Left lung (tissue), 10 donors: Measurements from ENCODE around the gene RAB12. TPM values are rescaled to one million over a fixed set of nuclear protein-coding genes. Genes with fewer than 3 reads are reported as not detected.
A peak's percentile ranks its signal among the peaks of the same experiment; 100 is the strongest.
"Not testable (repeated sequence)": the region's sequence is repeated elsewhere in the genome, so short reads cannot be mapped to it uniquely, and the experiment has no call there.

Experiments
- ATAC-seq: fragments of 200-7000 bp; cut with Tn5 transposase; one replicate; pipeline ENCODE4 v1.9.1; 2020; ENCODE audit warnings: moderate library complexity
- DNase-seq, 4 donors: peaks; one replicate each; pipeline ENCODE4 v3.0.0-alpha.2; 2013 to 2020
- H3K27ac ChIP-seq, 2 donors: fragments of 200-600 bp; sonication (generic) in 1 of 2; one replicate each; pipeline versions ENCODE4 v1.5.0 to v1.8.0; 2020 to 2021
- H3K27me3 ChIP-seq, 2 donors: fragments of 200-600 bp; sonication (generic) in 1 of 2; one replicate each; pipeline versions ENCODE4 v1.5.0 to v1.8.0; 2020 to 2021
- H3K36me3 ChIP-seq, 2 donors: fragments of 200-600 bp; sonication (generic) in 1 of 2; one replicate each; pipeline versions ENCODE4 v1.5.0 to v1.8.0; 2020 to 2021
- H3K4me1 ChIP-seq, 2 donors: fragments of 200-600 bp; one replicate each; pipeline ENCODE4 v1.8.0; 2021
- H3K4me3 ChIP-seq, 2 donors: fragments of 200-600 bp; sonication (generic) in 1 of 2; one replicate each; pipeline versions ENCODE4 v1.5.0 to v1.8.0; 2020 to 2021; ENCODE audit warnings: mild to moderate bottlenecking in 1 of 2
- H3K9me3 ChIP-seq, 2 donors: fragments of 200-600 bp; sonication (generic) in 1 of 2; one replicate each; pipeline versions ENCODE4 v1.5.0 to v1.8.0; 2020 to 2021
- CTCF ChIP-seq, 2 donors: fragments of 200-600 bp; sonication (generic) in 1 of 2; IDR thresholded peaks; one replicate each; pipeline versions ENCODE4 v1.5.0 to v1.8.0; 2021; ENCODE audit warnings: antibody characterized with exemption in 2 of 2
- intact Hi-C, 2 donors: fragments of 100-400 bp; cut with DNase I; formaldehyde crosslinking; loops; one replicate each; pipeline versions ENCODE4 v1.11.2 to v1.14.2; 2022
- polyA plus RNA-seq, 6 donors: library from polyadenylated mRNA; unstranded; fragments of 120-200 nt; gene quantifications; one replicate each; pipeline ENCODE4 v1.2.1, GENCODE V29; 2013; ENCODE audit not compliant: insufficient read length in 6 of 6
- total RNA-seq, 2 donors: library from RNA; stranded (reverse); fragmentation: NEBNext Ultra II Directional; extraction: Animal tissue kit (Norgen Biotek cat#: 25700); gene quantifications; one replicate each; pipeline ENCODE4 v1.2.1, GENCODE V29; 2021
- donor health status: DM: no; HTN: yes; CAD: no.
- donor health status: DM: no; HTN: no; CAD: no.

Gene RAB12
- total and polyA plus RNA-seq, 8 donors: 41.4 to 60.0 (median 51.3) TPM

GRCh38 chr18:8619835-8620577 is 10.8 kb downstream of the RAB12 start:
- Histone ChIP-seq H3K4me1 (peaks cover 4 to 40% of the 10 kb centered on the region in 2 donors), H3K4me3 (no peak overlapping the region)

GRCh38 chr18:8620845-8621244 is 11.6 kb downstream of the RAB12 start:
- ATAC-seq: no peak

More at GRCh38 chr18:8619835-8620577, 10.8 kb downstream of the RAB12 start:
- ATAC-seq (no peak), DNase-seq (no peak)
- Histone ChIP-seq H3K9me3 (no peaks in the 10 kb centered on the region), H3K36me3 (no peaks in the 10 kb centered on the region), H3K27ac (no peak overlapping the region), H3K27me3 (no peaks in the 10 kb centered on the region)
- intact Hi-C loops: no loop called here
- no peak for TF ChIP-seq CTCF (IDR thresholded peaks at IDR 0.05)

GRCh38 chr18:8622625-8623024 is 13.4 kb downstream of the RAB12 start:
- H3K27me3 ChIP-seq, DNase-seq, intact Hi-C loops, H3K9me3 ChIP-seq, H3K27ac ChIP-seq, H3K4me3 ChIP-seq, ATAC-seq: not testable (repeated sequence)
- H3K4me1 ChIP-seq: peaks cover 4 to 30% of the 10 kb centered on the region in 2 donors
- peaks cover 0 to 22% of the 10 kb centered on the region in 2 donors for H3K36me3 ChIP-seq

More at GRCh38 chr18:8620845-8621244, 11.6 kb downstream of the RAB12 start:
- Histone ChIP-seq H3K4me3 (no peak overlapping the region), H3K27me3 (no peaks in the 10 kb centered on the region), H3K27ac (no peak overlapping the region), H3K9me3 (no peaks in the 10 kb centered on the region), H3K4me1 (peaks cover 4 to 33% of the 10 kb centered on the region in 2 donors), H3K36me3 (peaks cover 0 to 8% of the 10 kb centered on the region in 2 donors)
- intact Hi-C loops: no loop called here
- no peak for TF ChIP-seq CTCF (IDR thresholded peaks at IDR 0.05)
- no peak for DNase-seq

GRCh38 chr18:8623549-8624106 is 14.4 kb downstream of the RAB12 start:
- no peak for TF ChIP-seq CTCF (IDR thresholded peaks at IDR 0.05)

GRCh38 chr18:8625461-8626092 is 16.3 kb downstream of the RAB12 start:
- no peaks in the 10 kb centered on the region for H3K9me3 ChIP-seq
- ATAC-seq: no peak
- H3K36me3 ChIP-seq: peaks cover 0 to 22% of the 10 kb centered on the region in 2 donors
- no peak overlapping the region for H3K4me3 ChIP-seq
- no peak overlapping the region for H3K27ac ChIP-seq
- H3K4me1 ChIP-seq: peaks cover 4 to 25% of the 10 kb centered on the region in 2 donors
- DNase-seq: no peak
- TF ChIP-seq CTCF (IDR thresholded peaks at IDR 0.05): no peak
- intact Hi-C loops: no loop called here
- H3K27me3 ChIP-seq: no peaks in the 10 kb centered on the region

More at GRCh38 chr18:8623549-8624106, 14.4 kb downstream of the RAB12 start:
- no peaks in the 10 kb centered on the region for H3K27me3 ChIP-seq
- H3K36me3 ChIP-seq: peaks cover 0 to 22% of the 10 kb centered on the region in 2 donors
- intact Hi-C loops: no loop called here
- H3K4me3 ChIP-seq: no peak overlapping the region
- peak; percentile 94 for ATAC-seq
- H3K4me1 ChIP-seq: peaks cover 4 to 30% of the 10 kb centered on the region in 2 donors
- H3K9me3 ChIP-seq: no peaks in the 10 kb centered on the region
- H3K27ac ChIP-seq: peak overlapping the region; percentile 69 to 72
- DNase-seq: peak in 2 of 4 donors; percentile 66 to 70
